WTC11 (cell line): ENCODE results near the gene FAH. TPM values are rescaled to one million over a fixed set of nuclear protein-coding genes. Genes with fewer than 3 reads are reported as not detected.

Experiments used
- ATAC-seq: fragments of 200-7000 bp; cut with Tn5 transposase; 2 replicates; pipeline ENCODE4 v1.10.0; 2021; ENCODE audit warnings: mild to moderate bottlenecking, moderate library complexity
- CTCF ChIA-PET: fragments of 300-600 bp; sonication (Branson Sonifier 250); formaldehyde crosslinking; loops from one replicate; lab custom pipeline; 2021; ENCODE audit warnings: antibody characterized with exemption; lab: Charles Lee
- POLR2A ChIA-PET: fragments of 350-600 bp; sonication (Branson Sonifier 250); formaldehyde crosslinking; loops from one replicate; lab custom pipeline; 2021; ENCODE audit warnings: antibody characterized with exemption; lab: Charles Lee
- DNase-seq: peaks from one replicate; pipeline ENCODE4 v3.0.0; 2021; ENCODE audit warnings: low spot score
- H3K27ac Mint-ChIP-seq: 2 replicates; pipeline ENCODE4 v1.8.0; 2021; ENCODE audit warnings: mixed read lengths
- H3K27me3 Mint-ChIP-seq: 2 replicates; pipeline ENCODE4 v1.8.0; 2021; ENCODE audit warnings: low read depth, mild to moderate bottlenecking, moderate library complexity, mixed read lengths
- H3K36me3 Mint-ChIP-seq: 2 replicates; pipeline ENCODE4 v1.8.0; 2021; ENCODE audit warnings: mixed read lengths
- H3K4me1 Mint-ChIP-seq: 2 replicates; pipeline ENCODE4 v1.8.0; 2022; ENCODE audit warnings: mixed read lengths
- H3K4me3 Mint-ChIP-seq: 2 replicates; pipeline ENCODE4 v1.8.0; 2021; ENCODE audit warnings: mild to moderate bottlenecking, moderate library complexity, mixed read lengths
- H3K9me3 Mint-ChIP-seq: 2 replicates; pipeline ENCODE4 v1.8.0; 2021; ENCODE audit warnings: mixed read lengths
- EMX1 ChIP-seq: fragments of 250-450 bp; sonication (Bioruptor Pico); IDR thresholded peaks from 2 replicates; pipeline ENCODE4 v1.8.0; 2021; ENCODE audit warnings: mild to moderate bottlenecking
- FOXJ3 ChIP-seq: sonication (generic); formaldehyde crosslinking; IDR thresholded peaks from 2 replicates; pipeline ENCODE4 v1.9.0; 2021; ENCODE audit warnings: missing genetic modification reagents, mild to moderate bottlenecking, borderline replicate concordance
- FOXP1 ChIP-seq: sonication (generic); formaldehyde crosslinking; IDR thresholded peaks from 2 replicates; pipeline ENCODE4 v1.8.0; 2022; ENCODE audit warnings: missing genetic modification reagents, mild to moderate bottlenecking, moderate library complexity, borderline replicate concordance
- GABPB1 ChIP-seq: sonication (generic); formaldehyde crosslinking; IDR thresholded peaks from 2 replicates; pipeline ENCODE4 v1.8.1; 2023; ENCODE audit warnings: mild to moderate bottlenecking, missing genetic modification reagents
- GRHL2 ChIP-seq: fragments of 250-450 bp; sonication (Bioruptor Pico); IDR thresholded peaks from 2 replicates; pipeline ENCODE4 v1.8.0; 2022; ENCODE audit warnings: mild to moderate bottlenecking, moderate library complexity; ENCODE audit not compliant: insufficient replicate concordance, severe bottlenecking
- JAZF1 ChIP-seq: fragments of 250-450 bp; sonication (Bioruptor Pico); IDR thresholded peaks from 2 replicates; pipeline ENCODE4 v1.9.0; 2021; ENCODE audit warnings: moderate library complexity, mild to moderate bottlenecking, inconsistent platforms
- NFE2L1 ChIP-seq: sonication (generic); formaldehyde crosslinking; IDR thresholded peaks from 2 replicates; pipeline ENCODE4 v1.8.1; 2023; ENCODE audit warnings: missing genetic modification reagents
- NR3C1 ChIP-seq: sonication (generic); formaldehyde crosslinking; conservative IDR thresholded peaks from 2 replicates; pipeline ENCODE4 v1.8.1; 2023; ENCODE audit warnings: low read depth, mild to moderate bottlenecking, missing genetic modification reagents
- PRRX2 ChIP-seq: fragments of 250-450 bp; sonication (Bioruptor Pico); IDR thresholded peaks from 2 replicates; pipeline ENCODE4 v1.8.0; 2021; ENCODE audit warnings: mild to moderate bottlenecking
- SOX15 ChIP-seq: fragments of 250-450 bp; sonication (Bioruptor Pico); IDR thresholded peaks from 2 replicates; pipeline ENCODE4 v1.9.0; 2021; ENCODE audit warnings: mild to moderate bottlenecking
- ZNF121 ChIP-seq: sonication (generic); formaldehyde crosslinking; IDR thresholded peaks from 2 replicates; pipeline ENCODE4 v1.8.0; 2023; ENCODE audit warnings: missing genetic modification reagents
- ZNF232 ChIP-seq: sonication (generic); formaldehyde crosslinking; IDR thresholded peaks from 2 replicates; pipeline ENCODE4 v1.8.0; 2022; ENCODE audit warnings: mild to moderate bottlenecking, missing genetic modification reagents
- ZNF263 ChIP-seq: sonication (generic); formaldehyde crosslinking; IDR thresholded peaks from 2 replicates; pipeline ENCODE4 v1.8.1; 2022; ENCODE audit warnings: low read depth, mild to moderate bottlenecking, moderate library complexity, missing genetic modification reagents
- ZNF317 ChIP-seq: sonication (generic); formaldehyde crosslinking; IDR thresholded peaks from 2 replicates; pipeline ENCODE4 v1.8.1; 2023; ENCODE audit warnings: low read depth, mild to moderate bottlenecking, moderate library complexity, missing genetic modification reagents, borderline replicate concordance
- ZNF423 ChIP-seq: fragments of 250-450 bp; sonication (Bioruptor Pico); IDR thresholded peaks from 2 replicates; pipeline ENCODE4 v2.1.2; 2022; ENCODE audit warnings: mild to moderate bottlenecking, moderate library complexity
- total RNA-seq: library from RNA; stranded (reverse); gene quantifications from 3 replicates; pipeline ENCODE4 v1.2.3, GENCODE V29; 2021
- TF ChIP-seq, protein P1 (sequence below): sonication (generic); formaldehyde crosslinking; IDR thresholded peaks from 2 replicates; pipeline ENCODE4 v1.8.0; 2022; ENCODE audit warnings: mild to moderate bottlenecking, missing genetic modification reagents
- TF ChIP-seq, protein P2 (sequence below): sonication (generic); formaldehyde crosslinking; IDR thresholded peaks from 2 replicates; pipeline ENCODE4 v1.8.0; 2023; ENCODE audit warnings: missing genetic modification reagents
- TF ChIP-seq, protein P3 (sequence below): sonication (generic); formaldehyde crosslinking; IDR thresholded peaks from 2 replicates; pipeline ENCODE4 v1.8.1; 2022; ENCODE audit warnings: low read depth, mild to moderate bottlenecking, moderate library complexity, missing genetic modification reagents, borderline replicate concordance
- TF ChIP-seq, protein P4 (sequence below): sonication (generic); formaldehyde crosslinking; conservative IDR thresholded peaks from 2 replicates; pipeline ENCODE4 v1.8.1; 2022; ENCODE audit warnings: mild to moderate bottlenecking, missing genetic modification reagents
- TF ChIP-seq, protein P5 (sequence below): sonication (generic); formaldehyde crosslinking; IDR thresholded peaks from 2 replicates; pipeline ENCODE4 v1.8.1; 2023; ENCODE audit warnings: mild to moderate bottlenecking, missing genetic modification reagents
- TF ChIP-seq, protein P6 (sequence below): fragments of 250-450 bp; sonication (Bioruptor Pico); IDR thresholded peaks from 2 replicates; pipeline ENCODE4 v1.9.0; 2021; ENCODE audit warnings: mild to moderate bottlenecking, borderline replicate concordance
- TF ChIP-seq, protein P7 (sequence below): fragments of 250-450 bp; sonication (Bioruptor Pico); conservative IDR thresholded peaks from 2 replicates; pipeline ENCODE4 v1.9.0; 2021; ENCODE audit warnings: mild to moderate bottlenecking

FAH gene
- total RNA-seq, 1 experiment from 2014 or later = 22.8 TPM

DNA sequence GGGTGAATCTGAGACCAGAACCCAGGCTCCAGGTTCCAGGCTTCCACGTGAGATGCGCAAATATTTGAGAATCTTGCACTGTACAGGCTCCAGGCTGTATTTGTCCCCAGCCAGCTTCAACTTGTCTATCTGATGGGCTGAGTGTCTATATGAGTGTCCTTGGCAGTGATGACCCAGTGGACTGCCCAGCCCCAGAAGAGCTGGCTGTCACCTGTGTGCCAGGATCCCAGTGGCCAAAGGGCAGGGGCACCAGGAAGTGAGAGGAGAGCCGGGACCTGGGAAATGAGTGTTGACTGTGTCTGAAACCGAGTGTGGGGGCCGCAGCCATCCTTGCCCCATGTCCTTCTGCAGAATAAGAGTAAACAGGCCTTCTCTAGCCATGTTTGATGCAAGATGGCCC is 10.4 kb downstream of the FAH start (continued):
- TF ChIP-seq GRHL2 = no peak
- TF ChIP-seq, protein P1, sequence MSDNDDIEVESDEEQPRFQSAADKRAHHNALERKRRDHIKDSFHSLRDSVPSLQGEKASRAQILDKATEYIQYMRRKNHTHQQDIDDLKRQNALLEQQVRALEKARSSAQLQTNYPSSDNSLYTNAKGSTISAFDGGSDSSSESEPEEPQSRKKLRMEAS (CRISPR knock-in tag) = no peak
- TF ChIP-seq, protein P2, sequence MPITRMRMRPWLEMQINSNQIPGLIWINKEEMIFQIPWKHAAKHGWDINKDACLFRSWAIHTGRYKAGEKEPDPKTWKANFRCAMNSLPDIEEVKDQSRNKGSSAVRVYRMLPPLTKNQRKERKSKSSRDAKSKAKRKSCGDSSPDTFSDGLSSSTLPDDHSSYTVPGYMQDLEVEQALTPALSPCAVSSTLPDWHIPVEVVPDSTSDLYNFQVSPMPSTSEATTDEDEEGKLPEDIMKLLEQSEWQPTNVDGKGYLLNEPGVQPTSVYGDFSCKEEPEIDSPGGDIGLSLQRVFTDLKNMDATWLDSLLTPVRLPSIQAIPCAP (CRISPR knock-in tag) = no peak

DNA sequence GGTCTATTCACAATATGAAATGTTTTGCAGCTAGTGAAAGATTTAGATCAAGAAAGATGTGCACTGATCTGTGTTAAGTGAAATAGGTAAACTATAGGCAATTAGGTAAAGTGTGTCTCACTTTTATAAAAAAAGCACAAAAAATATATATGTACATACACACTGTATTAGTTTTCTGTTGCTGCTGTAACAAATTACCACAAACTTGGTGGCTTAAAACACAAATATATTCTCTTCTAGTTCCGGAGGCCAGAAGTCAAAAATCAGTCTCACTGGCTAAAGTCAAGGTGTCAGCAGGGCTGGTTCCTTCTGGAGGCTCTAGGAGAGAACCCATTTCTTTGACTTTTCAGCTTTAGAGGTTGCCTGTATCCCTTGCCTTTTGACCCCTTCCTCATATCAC is 11.1 kb downstream of the FAH start:
- ATAC-seq (no peak), DNase-seq (no peak)
- no peaks in the 10 kb centered on the region for H3K9me3 Mint-ChIP-seq
- ChIA-PET POLR2A (no interaction called here), CTCF (no interaction called here)
- no peak overlapping the region for H3K4me3 Mint-ChIP-seq
- H3K4me1 Mint-ChIP-seq = no peaks in the 10 kb centered on the region
- H3K27me3 Mint-ChIP-seq = no peaks in the 10 kb centered on the region
- no peak overlapping the region for H3K27ac Mint-ChIP-seq
- peaks cover 41% of the 10 kb centered on the region for H3K36me3 Mint-ChIP-seq
- TF ChIP-seq SOX15 (CRISPR knock-in tag) (no peak), FOXP1 (no peak), JAZF1 (CRISPR knock-in tag) (no peak)

DNA sequence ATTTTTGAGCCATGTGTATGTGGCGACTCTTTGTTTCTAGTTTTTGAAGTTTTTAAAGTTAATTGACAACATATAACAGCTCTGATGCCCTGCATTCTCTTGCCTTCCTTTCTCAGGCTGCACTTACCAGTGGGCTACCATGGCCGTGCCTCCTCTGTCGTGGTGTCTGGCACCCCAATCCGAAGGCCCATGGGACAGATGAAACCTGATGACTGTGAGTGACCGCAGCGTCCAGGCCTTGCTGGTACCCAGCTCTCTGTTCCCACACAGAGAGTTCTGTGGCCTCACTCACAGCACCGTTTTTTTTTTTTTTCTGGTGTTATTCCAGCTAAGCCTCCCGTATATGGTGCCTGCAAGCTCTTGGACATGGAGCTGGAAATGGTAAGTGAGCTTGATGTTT is 15.1 kb downstream of the FAH start:
- peaks cover 33% of the 10 kb centered on the region for H3K36me3 Mint-ChIP-seq
- no peak for TF ChIP-seq ZNF423 (CRISPR knock-in tag)
- ChIA-PET CTCF (interaction anchor here (0.6 to 1.2 kb wide), 2 partner anchors 687 to 1161 kb away, joined by 3 to 4 read pairs; no protein-coding TSS in a partner anchor), POLR2A (no interaction called here)
- H3K27ac Mint-ChIP-seq = peak overlapping the region; percentile 86; the same call in 1 of the 2 replicates
- ATAC-seq (no peak), DNase-seq (no peak)
- no peaks in the 10 kb centered on the region for H3K4me1 Mint-ChIP-seq
- H3K4me3 Mint-ChIP-seq = no peak overlapping the region
- peaks cover 5% of the 10 kb centered on the region; the same call in 1 of the 2 replicates for H3K9me3 Mint-ChIP-seq
- H3K27me3 Mint-ChIP-seq = no peaks in the 10 kb centered on the region

DNA sequence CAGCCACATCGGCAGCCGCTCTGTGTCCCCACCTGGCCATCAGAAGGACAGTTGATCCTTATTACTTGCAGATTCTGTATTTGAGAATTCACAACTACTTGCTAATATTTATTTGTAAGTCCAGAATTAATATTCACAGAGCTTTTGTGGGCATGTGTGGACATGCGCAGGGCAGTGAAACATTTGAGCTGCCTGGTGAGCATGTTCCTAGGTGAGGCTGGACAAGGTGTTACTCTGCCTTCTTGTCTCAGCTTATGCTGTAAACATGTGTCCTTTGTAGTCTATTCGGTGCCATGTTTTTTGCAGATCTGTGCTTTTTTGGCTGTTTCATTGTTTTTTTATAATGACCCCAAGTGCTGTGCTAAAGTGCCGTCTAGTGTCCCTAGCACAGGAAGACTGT is 15.6 kb downstream of the FAH start:
- Mint-ChIP-seq H3K4me3 (no peak overlapping the region), H3K36me3 (peaks cover 30% of the 10 kb centered on the region), H3K4me1 (no peaks in the 10 kb centered on the region), H3K27ac (peak overlapping the region; percentile 86), H3K27me3 (no peaks in the 10 kb centered on the region), H3K9me3 (peaks cover 5% of the 10 kb centered on the region; the same call in 1 of the 2 replicates)
- ATAC-seq (no peak), DNase-seq (no peak)
- ChIA-PET CTCF (interaction anchor here (1.2 kb wide), 1 partner anchor 1161 kb away, joined by 4 read pairs; no protein-coding TSS in a partner anchor), POLR2A (no interaction called here)
- TF ChIP-seq GABPB1 (CRISPR knock-in tag) (no peak), FOXJ3 (CRISPR knock-in tag) (no peak), NR3C1 (no peak), ZNF263 (CRISPR knock-in tag) (no peak), EMX1 (CRISPR knock-in tag) (no peak), ZNF121 (no peak), ZNF317 (CRISPR knock-in tag) (no peak), NFE2L1 (CRISPR knock-in tag) (no peak), PRRX2 (CRISPR knock-in tag) (no peak), ZNF232 (no peak)
- TF ChIP-seq, protein P3, sequence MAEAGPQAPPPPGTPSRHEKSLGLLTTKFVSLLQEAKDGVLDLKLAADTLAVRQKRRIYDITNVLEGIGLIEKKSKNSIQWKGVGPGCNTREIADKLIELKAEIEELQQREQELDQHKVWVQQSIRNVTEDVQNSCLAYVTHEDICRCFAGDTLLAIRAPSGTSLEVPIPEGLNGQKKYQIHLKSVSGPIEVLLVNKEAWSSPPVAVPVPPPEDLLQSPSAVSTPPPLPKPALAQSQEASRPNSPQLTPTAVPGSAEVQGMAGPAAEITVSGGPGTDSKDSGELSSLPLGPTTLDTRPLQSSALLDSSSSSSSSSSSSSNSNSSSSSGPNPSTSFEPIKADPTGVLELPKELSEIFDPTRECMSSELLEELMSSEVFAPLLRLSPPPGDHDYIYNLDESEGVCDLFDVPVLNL (CRISPR knock-in tag) = no peak
- TF ChIP-seq, protein P4, sequence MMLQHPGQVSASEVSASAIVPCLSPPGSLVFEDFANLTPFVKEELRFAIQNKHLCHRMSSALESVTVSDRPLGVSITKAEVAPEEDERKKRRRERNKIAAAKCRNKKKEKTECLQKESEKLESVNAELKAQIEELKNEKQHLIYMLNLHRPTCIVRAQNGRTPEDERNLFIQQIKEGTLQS = no peak
- TF ChIP-seq, protein P5, sequence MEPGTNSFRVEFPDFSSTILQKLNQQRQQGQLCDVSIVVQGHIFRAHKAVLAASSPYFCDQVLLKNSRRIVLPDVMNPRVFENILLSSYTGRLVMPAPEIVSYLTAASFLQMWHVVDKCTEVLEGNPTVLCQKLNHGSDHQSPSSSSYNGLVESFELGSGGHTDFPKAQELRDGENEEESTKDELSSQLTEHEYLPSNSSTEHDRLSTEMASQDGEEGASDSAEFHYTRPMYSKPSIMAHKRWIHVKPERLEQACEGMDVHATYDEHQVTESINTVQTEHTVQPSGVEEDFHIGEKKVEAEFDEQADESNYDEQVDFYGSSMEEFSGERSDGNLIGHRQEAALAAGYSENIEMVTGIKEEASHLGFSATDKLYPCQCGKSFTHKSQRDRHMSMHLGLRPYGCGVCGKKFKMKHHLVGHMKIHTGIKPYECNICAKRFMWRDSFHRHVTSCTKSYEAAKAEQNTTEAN (CRISPR knock-in tag) = no peak
- TF ChIP-seq, protein P6, sequence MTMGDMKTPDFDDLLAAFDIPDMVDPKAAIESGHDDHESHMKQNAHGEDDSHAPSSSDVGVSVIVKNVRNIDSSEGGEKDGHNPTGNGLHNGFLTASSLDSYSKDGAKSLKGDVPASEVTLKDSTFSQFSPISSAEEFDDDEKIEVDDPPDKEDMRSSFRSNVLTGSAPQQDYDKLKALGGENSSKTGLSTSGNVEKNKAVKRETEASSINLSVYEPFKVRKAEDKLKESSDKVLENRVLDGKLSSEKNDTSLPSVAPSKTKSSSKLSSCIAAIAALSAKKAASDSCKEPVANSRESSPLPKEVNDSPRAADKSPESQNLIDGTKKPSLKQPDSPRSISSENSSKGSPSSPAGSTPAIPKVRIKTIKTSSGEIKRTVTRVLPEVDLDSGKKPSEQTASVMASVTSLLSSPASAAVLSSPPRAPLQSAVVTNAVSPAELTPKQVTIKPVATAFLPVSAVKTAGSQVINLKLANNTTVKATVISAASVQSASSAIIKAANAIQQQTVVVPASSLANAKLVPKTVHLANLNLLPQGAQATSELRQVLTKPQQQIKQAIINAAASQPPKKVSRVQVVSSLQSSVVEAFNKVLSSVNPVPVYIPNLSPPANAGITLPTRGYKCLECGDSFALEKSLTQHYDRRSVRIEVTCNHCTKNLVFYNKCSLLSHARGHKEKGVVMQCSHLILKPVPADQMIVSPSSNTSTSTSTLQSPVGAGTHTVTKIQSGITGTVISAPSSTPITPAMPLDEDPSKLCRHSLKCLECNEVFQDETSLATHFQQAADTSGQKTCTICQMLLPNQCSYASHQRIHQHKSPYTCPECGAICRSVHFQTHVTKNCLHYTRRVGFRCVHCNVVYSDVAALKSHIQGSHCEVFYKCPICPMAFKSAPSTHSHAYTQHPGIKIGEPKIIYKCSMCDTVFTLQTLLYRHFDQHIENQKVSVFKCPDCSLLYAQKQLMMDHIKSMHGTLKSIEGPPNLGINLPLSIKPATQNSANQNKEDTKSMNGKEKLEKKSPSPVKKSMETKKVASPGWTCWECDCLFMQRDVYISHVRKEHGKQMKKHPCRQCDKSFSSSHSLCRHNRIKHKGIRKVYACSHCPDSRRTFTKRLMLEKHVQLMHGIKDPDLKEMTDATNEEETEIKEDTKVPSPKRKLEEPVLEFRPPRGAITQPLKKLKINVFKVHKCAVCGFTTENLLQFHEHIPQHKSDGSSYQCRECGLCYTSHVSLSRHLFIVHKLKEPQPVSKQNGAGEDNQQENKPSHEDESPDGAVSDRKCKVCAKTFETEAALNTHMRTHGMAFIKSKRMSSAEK (CRISPR knock-in tag) = no peak
- TF ChIP-seq, protein P7, sequence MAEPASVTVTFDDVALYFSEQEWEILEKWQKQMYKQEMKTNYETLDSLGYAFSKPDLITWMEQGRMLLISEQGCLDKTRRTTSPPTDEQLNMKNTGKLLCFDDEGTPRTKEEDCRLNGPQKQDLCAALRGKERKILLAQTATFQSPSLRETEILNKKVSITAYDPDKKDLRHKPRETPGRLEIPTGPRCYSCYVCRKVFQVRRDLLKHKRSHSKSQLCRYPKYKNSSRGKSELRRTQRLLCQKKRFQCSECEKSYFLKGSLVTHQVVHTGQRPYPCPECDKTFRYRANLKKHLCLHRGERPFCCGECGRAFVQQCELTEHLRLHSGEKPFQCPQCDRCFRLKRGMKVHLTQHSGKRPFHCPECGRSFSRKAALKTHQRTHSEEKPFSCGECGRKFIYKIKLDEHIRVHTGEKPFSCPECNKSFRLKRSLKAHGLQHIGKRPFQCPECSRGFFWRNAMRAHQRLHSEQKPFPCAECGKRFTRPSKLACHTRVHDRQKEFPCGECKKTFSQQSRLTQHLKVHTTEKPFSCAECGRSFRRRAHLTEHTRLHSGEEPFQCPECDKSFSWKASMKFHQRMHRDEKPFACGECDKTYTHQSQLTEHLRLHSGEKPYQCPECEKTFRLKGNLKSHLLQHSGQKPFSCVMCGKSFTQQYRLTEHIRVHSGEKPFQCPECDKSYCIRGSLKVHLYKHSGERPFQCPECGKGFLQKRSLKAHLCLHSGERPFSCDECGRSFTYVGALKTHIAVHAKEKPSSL (CRISPR knock-in tag) = no peak
